ENCODE measurements around the gene ENTPD3. TPM values are rescaled to one million over a fixed set of nuclear protein-coding genes. Genes with fewer than 3 reads are reported as not detected.

The ENTPD3 gene
- total and polyA plus RNA-seq, 2 of the 13 experiments (the other 11 are each of a cell fraction or from before 2014, with no cell fraction given) = 0.07 TPM; not detected in 1

DNA sequence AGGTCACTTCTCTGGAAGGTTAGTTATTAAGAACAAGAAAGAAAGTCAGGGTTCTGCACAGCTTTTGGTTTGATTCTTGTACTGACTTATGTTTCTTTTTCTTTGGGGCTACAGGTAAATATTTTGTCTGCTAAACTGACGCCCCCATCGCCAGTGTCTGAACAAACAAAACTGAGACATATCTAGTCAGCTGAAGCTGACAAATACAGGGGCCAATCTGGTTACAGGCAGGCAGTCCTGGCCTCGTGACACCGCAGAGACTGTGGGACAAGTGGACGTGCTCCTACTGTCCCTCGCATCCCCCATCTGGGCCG is 65.5 kb downstream of the ENTPD3 start (continued):
- TF ChIP-seq ZNF329 (CRISPR knock-in tag; IDR thresholded peaks at IDR 0.05; ENCODE audit: low read depth) = no peak
- TF ChIP-seq, protein P1, sequence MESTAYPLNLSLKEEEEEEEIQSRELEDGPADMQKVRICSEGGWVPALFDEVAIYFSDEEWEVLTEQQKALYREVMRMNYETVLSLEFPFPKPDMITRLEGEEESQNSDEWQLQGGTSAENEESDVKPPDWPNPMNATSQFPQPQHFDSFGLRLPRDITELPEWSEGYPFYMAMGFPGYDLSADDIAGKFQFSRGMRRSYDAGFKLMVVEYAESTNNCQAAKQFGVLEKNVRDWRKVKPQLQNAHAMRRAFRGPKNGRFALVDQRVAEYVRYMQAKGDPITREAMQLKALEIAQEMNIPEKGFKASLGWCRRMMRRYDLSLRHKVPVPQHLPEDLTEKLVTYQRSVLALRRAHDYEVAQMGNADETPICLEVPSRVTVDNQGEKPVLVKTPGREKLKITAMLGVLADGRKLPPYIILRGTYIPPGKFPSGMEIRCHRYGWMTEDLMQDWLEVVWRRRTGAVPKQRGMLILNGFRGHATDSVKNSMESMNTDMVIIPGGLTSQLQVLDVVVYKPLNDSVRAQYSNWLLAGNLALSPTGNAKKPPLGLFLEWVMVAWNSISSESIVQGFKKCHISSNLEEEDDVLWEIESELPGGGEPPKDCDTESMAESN (CRISPR knock-in tag; conservative IDR thresholded peaks at IDR 0.05) = no peak
- no peak for TF ChIP-seq POGZ (CRISPR knock-in tag; IDR thresholded peaks at IDR 0.05)
- 0 out of 2 replicates have a peak, but pooled peaks have one; percentile 33 for TF ChIP-seq ZNF224 (CRISPR knock-in tag; IDR thresholded peaks at IDR 0.05)
- no peak for TF ChIP-seq ZNF841 (CRISPR knock-in tag; IDR thresholded peaks at IDR 0.05; ENCODE audit: borderline replicate concordance)
- peak; percentile 7; the same call in 1 of the 2 replicates for TF ChIP-seq TFE3 (CRISPR knock-in tag; IDR thresholded peaks at IDR 0.05)
- TF ChIP-seq, protein P2, sequence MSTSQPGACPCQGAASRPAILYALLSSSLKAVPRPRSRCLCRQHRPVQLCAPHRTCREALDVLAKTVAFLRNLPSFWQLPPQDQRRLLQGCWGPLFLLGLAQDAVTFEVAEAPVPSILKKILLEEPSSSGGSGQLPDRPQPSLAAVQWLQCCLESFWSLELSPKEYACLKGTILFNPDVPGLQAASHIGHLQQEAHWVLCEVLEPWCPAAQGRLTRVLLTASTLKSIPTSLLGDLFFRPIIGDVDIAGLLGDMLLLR (CRISPR knock-in tag; IDR thresholded peaks at IDR 0.05) = 0 out of 2 replicates have a peak, but pooled peaks have one; percentile 59
- peak; percentile 80; the same call in 1 of the 2 replicates for TF ChIP-seq ZFP36L1 (CRISPR knock-in tag; IDR thresholded peaks at IDR 0.05)
- 0 out of 2 replicates have a peak, but pooled peaks have one; percentile 14 for TF ChIP-seq THAP8 (CRISPR knock-in tag; IDR thresholded peaks at IDR 0.05; ENCODE audit: borderline replicate concordance)
- TF ChIP-seq MEIS2 (CRISPR knock-in tag; IDR thresholded peaks at IDR 0.05) = 0 out of 2 replicates have a peak, but pooled peaks have one; percentile 22
